Measurements from ENCODE around the gene TMCC2.
"Not testable (repeated sequence)": the region's sequence is repeated elsewhere in the genome, so short reads cannot be mapped to it uniquely, and the experiment has no call there.

TMCC2 gene

DNA sequence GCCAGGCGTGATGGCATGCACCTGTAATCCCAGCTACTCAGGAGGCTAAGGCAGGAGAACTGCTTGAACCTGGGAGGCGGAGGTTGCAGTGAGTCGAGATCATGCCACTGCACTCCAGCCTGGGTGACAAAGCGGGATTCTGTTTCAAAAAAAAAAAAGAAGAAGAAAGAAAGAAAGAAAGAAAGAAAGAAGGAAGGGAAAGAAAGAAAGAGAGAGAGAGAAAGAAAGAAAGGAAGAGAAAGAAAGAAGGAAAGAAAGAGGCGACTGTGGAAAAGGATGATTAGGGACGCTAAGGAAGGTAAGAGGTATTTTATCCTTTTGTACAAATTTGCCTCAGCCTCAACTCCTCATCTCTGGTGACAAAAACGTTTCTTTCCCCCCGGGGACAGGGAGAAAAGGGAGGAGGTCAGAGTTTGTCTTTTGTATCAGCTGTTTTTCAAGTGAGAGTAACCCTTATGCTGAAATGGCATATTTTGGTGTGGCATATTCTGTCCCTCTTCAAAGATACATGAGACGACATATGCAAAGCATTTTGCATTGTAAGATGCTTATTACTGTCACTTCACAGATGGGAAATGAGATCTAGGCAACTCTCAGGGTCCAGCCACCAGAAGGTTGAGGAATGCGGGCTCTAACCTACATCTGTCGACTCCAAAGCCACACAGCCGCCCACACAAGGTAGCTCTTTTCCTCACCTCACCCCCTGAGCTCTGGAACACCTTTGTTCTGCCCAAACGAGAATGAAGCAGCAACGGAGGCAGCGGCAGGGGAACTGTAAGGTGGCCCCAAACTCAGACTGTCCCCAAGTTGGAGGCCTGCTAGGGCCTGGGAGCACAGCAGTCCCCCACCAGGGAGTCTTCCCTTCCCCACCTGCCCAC, 55.8 kb downstream of the TMCC2 start:
- DNase-seq (ENCODE audit: low read depth) = no peak

DNA sequence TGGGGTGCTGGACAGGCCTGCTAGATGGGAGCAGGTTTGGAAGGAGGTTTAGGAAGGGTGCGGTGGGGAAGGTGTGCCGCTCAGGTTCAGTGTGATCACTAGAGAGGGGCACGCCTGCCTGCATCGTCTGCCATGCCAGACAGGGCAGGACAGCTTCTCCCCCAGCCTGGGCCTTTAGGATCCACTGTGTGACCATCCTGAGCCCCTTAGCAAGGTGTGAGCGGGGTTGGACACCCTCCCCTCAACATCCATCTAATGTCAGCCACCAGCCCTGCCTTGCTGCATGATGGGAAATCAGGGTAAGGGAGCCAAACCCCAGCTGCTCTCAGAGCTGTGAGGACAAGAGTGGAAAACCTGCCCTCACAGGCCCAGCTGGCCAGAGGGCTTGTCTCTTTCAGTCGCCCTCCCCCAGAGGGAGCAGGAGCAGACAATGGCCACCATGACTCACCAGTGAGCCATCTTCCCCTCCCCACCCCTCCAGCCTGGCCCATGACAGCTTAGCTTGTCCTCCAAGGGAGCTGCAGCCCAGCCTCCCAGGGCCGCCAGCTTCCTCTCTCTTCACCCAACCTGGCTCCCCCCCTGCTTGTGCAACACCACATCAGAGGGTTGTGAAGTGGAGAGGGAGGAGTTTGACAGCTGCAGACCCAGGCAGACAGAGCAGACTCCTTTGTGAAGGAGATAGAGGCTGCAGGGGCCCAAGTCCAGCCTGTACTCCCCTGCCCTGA, 56.8 kb downstream of the TMCC2 start:
- peak; percentile 83 for DNase-seq (ENCODE audit: low read depth)

- DNase-seq (ENCODE audit: low read depth) = no peak
These were observed 57.8 kb downstream of the TMCC2 start for GRCh38 chr1:205285381-205286101.

DNA sequence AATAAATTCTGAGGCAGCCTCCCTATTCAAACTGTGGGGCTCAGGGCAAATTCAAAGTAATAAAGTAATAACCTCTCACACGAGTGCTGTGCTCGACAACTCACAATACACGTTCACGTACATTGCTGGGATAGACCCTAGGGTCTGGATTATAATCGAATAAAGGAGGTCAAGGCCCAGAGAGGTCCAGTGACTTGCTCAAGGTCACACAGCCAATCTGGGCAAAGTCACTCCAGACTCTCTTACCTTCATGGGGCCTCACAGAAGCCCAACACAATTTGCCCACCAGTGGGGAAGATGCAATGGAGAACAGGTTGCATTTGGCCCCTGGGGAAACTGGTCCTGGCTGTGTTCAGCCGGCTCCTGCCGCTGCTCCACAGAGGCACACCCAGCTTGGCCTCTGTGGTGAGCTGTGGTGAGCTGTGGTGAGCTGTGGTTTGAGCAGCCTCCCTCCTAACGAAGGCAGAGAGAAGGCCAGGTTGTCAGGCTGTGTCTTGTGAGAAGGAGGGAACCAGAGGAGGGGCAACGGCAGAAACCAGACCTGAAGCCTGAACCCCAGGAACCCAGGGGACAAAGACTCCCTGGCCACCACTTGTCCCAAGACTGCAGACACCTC, 58.7 kb downstream of the TMCC2 start:
- DNase-seq (ENCODE audit: low read depth) = no peak

- DNase-seq (ENCODE audit: low read depth) = no peak
These were observed 59.3 kb downstream of the TMCC2 start for GRCh38 chr1:205287076-205287475.

DNA sequence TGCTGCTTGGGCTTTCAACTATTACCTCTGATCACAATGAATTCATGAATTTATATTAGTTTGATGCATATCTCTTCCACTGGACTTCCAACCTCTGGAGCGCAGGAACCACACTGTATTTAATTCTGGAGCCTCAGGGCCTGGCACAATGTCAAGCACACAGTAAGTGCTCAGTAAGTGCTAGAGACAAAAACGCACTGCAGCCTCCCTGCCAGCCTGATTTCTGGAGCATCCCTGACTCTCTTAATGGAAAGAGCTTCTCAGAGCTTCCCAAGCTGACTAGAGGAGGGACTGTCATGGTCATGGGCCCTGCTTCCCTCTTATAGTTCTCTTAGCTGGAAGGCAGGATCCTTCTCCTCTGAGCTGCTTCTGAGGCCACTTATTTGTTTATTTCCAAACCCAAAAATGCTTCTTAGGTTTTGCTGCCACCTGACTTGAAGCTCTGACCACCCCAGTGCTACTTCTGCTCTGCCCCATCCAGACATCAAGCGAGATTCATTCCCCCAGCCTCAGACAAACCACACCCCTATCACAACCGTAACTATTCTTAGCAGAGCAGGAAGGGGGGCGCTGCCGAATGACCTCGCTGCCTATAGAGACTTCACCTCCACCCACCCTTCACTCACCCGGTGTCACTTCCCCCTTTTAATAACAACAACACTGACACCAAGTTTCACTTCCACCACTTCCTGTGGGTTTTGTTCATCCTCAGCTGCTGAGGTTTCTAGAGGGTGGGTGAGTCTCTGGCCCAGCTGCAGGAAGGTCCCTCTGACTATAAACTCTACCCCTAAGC, 60.2 kb downstream of the TMCC2 start:
- peak; percentile 59 for DNase-seq (ENCODE audit: low read depth)

- no peak for DNase-seq (ENCODE audit: low read depth)
These were observed 63.9 kb downstream of the TMCC2 start for GRCh38 chr1:205291596-205291995.

DNA sequence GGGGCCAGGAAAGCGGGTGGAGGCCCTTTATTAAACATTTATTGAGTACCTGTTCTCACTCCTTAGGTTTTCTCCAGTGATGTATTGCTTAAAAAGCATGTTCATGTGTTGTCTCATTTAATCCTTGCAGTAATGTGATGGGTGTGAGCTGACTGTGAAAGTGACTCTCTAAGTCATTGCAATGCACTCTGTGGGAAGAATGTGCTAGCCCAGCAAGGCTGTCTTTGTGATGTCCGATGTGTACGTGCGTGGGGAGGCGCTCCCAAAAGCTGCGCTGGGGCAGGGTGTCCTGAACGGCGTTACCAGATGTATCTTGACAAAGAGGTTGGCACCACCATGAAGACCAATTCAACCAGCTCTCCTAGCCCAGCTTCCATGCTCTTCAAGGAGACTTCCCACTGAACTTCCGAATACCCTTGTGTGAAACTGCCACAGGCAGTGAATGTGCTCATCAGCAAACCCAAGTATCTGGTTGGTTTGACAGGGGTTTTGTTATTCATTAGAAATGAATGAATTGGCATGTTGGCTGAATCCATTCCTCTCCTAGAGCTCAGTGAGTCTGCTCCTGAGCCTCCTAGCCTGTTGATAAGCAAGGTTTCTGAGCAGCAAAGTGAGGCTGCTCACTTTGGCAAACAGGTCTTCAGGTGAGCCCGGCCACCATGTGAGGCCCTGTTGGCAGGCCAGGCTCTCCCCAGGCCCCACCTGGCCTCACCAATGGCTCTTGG, 65.8 kb downstream of the TMCC2 start:
- DNase-seq (ENCODE audit: low read depth) = no peak

- no peak for DNase-seq (ENCODE audit: low read depth)
These were observed 66.6 kb downstream of the TMCC2 start for GRCh38 chr1:205294175-205294917.

DNA sequence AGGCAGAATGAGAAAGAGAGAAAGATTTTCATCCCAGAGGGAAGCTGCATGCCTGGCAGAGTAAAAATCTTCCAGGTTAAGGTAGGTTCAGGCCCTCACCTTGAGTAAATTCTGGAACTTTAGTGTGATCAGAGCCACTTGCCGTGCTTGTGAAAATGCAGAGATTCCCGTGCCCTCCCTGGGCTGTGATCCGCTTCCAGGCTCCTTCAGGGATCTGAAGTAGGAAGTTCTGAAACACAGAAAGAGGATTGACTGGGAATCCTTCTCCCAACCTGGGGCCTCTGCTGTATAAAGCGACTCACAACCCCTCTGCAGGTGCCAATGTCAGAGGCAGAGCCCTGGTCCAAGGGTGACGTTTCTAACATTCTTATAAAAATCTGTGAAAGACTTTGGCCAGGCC, 67.2 kb downstream of the TMCC2 start:
- DNase-seq (ENCODE audit: low read depth) = no peak

DNA sequence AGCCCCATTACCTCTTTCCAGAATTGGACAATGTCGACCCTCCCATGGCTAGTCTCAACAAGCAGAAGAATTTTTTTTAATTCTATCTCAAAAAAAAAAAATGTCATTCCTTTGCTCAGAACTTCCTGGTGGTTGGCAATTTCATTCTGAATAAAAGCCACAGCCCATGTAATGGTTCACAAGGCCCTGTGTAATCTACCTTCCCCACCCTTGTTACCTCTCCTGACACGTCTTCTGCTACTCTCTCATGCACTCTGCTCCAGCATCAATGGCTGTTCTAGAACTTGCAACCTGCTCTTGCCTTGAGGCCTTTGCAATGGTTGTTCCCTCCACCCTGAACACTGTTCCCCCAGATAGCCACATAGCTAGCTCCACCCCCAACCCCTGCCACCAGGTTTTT, 68.4 kb downstream of the TMCC2 start:
- no peak for DNase-seq (ENCODE audit: low read depth)

DNA sequence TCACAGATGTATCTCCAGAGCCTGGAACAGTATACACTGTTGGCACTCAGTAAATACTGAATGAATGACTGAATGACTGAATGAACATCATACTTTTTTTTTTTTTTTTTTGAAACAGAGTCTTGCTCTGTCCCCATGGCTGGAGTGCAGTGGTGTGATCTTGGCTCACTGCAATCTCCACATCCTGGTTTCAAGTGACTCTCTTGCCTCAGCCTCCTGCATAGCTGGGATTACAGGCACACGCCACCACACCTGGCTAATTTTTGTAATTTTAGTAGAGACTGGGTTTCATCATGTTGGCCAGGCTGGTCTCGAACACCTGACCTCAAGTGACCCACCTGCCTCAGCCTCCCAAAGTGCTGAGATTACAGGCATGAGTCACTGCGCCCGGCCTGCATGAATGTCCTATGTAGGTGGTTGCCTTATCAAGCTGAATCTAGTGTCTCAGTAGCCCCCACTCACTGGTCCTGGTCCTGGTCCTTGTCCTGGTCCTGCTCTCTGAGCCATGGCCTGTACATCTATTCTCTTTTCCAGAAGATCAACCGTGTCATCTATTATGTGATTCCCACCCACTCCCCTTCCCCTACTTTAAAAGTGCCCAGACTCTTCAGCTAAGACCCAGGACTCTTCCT, 69.9 kb downstream of the TMCC2 start:
- not testable (repeated sequence) for DNase-seq (ENCODE audit: low read depth)

- no peak for DNase-seq (ENCODE audit: low read depth)
These were observed 70.6 kb downstream of the TMCC2 start for GRCh38 chr1:205298191-205298994.

DNA sequence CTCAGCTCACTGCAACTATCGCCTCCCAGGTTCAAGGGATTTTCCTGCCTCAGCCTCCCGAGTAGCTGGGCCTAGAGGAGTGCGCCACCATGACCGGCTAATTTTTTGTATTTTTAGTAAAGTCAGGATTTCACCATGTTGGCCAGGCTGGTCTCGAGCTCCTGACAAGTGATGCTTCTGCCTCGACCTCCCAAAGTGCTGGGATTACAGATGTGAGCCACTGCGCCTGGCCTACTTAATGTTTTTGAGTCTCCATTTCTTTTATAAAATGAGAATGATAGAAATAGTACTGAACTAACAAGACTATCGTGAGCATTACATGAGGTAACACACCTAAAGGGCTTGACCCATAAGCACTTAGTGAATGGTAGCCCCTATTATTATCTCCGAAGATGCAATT, 72.4 kb downstream of the TMCC2 start:
- no peak for DNase-seq (ENCODE audit: low read depth)

DNA sequence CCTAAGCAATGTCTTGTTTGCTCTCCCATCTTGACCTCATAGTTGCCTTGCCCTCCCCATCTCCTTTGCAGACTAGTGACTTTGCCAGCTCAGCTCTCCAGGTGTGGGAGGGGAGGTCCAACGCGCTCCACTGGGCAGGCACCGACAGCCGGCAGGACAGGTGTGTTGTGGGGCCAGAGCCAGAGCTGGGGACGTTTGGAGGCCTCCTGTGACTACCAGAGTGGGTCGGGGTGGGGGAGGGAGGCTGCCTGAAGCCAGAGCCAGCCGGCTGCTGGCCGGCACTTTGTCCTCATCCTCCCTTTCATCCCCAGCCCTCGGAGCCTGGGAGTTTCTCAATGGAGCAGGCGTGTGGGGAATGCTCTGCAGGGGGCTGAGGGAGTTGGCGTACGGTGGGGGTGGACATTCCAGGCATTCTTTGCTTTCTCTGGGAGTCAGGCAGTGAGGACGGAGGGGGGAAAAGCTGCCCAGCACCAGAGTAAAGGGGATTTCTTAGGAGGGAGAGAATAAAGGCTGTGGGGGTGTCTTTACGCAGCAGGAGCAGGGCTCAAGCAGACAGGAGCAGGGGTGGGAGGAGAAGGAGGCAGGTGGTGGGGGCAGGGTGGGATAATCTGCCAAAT, 73.6 kb downstream of the TMCC2 start:
- no peak for DNase-seq (ENCODE audit: low read depth)

DNA sequence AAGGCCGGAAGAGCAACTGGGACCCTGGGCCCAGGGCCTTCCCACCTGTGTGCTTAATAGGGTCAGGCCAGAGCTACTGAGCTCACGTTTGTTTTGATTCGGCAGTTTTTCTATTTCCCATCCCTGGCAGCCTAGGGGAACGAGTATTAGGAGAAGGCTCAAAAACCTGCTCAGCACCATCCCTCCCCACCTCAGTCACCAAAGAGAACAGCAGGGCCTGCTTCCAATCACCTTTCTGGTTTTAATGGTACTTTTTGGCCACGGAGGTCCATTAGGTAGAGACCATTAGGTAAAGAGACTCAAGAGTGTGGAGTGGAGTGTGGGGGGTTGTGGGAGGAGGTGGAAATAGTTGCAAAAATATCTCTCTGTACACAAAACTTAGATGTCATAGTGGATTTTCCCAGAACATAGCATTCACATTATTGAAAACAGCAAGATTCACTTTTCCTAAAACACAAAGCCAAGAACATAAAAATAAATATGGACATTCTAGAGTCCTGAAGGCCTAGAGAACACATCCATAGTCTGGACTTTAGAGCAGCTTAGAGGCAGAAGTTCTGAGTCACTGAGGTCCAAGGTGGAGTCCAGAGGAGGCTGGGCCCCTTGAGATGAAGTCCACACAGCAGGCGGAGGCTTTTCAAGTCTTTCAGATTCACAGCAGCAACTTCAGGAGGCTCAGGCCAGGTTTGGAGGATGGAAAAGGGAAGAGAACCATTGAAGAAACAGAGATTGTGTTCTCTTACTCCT, 74.3 kb downstream of the TMCC2 start:
- DNase-seq (ENCODE audit: low read depth) = no peak

DNA sequence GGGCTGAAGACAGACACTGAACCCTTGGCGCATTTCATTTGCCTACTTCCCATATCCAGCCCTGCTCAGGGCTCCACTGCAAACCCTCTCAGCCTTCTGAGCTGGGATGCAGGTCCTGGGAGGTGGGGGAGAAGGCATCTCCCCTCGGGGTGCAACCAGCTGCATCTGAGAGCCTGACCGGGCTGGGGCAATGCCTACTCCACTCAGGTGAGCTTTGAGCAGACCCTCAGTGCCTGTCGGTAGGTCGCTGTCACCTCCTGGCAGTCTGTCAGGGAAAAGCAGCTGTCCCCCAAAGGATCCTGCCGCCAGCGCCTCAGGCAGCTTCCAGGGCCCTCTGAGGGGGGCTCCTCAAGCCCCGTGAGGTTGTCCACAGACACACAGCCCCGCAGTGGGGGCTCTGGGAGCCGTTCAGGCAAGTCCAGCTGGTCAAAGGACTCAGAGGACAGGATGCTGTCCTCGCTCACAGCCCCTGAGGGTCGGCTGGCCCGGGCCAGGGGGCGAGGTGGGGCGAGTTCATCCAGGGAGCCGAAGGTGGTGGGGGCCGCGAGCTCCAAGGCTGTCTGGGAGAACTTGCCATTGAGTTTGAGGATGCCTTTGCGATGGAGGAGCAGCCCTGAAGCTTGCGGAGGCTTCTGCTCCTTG, 75.6 kb downstream of the TMCC2 start:
- no peak for DNase-seq (ENCODE audit: low read depth)
